HG03103 (cell line): ENCODE results near the gene SLC4A1AP.
"Not testable (repeated sequence)": the region's sequence is repeated elsewhere in the genome, so short reads cannot be mapped to it uniquely, and the experiment has no call there.

Experiments
- ATAC-seq: cut with Tn5 transposase; IDR thresholded peaks from one replicate; pipeline ENCODE4 v1.9.1; 2021; ENCODE audit warnings: low read depth; ENCODE audit not compliant: unreplicated experiment

SLC4A1AP gene, protein sequence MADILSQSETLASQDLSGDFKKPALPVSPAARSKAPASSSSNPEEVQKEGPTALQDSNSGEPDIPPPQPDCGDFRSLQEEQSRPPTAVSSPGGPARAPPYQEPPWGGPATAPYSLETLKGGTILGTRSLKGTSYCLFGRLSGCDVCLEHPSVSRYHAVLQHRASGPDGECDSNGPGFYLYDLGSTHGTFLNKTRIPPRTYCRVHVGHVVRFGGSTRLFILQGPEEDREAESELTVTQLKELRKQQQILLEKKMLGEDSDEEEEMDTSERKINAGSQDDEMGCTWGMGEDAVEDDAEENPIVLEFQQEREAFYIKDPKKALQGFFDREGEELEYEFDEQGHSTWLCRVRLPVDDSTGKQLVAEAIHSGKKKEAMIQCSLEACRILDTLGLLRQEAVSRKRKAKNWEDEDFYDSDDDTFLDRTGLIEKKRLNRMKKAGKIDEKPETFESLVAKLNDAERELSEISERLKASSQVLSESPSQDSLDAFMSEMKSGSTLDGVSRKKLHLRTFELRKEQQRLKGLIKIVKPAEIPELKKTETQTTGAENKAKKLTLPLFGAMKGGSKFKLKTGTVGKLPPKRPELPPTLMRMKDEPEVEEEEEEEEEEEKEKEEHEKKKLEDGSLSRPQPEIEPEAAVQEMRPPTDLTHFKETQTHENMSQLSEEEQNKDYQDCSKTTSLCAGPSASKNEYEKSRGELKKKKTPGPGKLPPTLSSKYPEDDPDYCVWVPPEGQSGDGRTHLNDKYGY

DNA sequence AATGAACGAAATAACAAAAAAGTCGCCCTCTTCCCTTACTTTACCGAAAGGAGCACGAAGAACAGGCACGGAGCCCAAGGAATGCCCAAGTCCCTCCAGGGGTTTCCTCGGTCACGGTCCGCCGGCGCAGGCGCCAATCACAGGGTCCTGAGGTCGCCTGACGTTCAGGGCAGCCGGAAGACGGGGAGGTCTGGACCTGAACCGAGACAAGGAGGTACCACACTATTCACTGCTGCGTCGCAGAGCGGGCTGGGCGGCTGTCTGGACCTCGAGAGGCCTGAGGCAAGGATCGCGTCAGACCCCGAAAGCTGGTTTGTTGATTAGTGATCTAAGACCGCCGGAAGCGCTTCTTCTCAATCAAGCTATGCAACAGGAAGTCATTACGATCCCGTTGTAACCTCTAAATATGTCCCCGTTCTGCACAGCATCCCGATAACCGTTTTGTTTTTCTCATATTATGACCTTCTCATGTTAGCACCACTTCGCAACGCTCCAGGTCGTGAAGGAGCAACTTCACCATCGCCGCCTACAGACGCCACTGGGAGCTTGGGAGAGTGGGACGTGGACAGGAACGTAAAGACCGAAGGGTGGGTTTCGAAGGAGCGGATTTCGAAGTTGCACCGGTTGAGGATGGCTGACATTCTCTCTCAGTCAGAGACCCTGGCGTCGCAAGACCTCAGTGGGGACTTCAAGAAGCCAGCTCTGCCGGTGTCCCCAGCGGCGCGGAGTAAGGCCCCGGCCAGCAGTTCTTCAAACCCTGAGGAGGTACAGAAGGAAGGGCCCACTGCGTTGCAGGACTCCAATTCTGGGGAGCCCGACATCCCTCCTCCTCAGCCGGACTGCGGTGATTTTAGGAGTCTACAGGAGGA, at the start of gene SLC4A1AP, which contains the start of gene SUPT7L:
TSS of gene SLC4A1AP (plus strand) at position 605 of the 869 bp plus-strand sequence. CDS start at position 631, 26 bp downstream.
TSS of gene SUPT7L (minus strand) at position 330 of the 869 bp plus-strand sequence. CDS start 1,422 bp downstream, outside the sequence.
- ATAC-seq = peak; percentile 43

DNA sequence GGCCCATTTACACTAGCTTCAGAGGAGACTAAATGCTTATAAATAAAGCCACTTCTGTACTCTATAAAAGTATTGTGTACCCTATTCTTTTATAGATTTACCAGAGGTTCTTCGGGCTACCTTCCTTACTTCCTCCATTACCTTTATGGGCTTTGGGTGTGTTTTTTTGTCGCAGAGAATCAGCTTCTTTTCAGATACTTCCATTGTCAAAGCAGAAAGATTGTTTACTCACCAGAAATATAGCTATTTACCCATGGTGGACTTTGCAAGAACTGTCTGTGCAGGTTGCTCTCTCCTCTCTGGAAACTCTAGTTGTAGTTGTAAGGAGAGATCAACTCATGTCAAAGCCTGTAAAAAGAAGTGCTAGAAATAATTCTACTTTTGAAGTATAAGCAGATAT, 49.7 kb upstream of the SLC4A1AP start:
- no peak for ATAC-seq

- no peak for ATAC-seq
These were observed 48.4 kb upstream of the SLC4A1AP start for GRCh38 chr2:27615316-27615715.

DNA sequence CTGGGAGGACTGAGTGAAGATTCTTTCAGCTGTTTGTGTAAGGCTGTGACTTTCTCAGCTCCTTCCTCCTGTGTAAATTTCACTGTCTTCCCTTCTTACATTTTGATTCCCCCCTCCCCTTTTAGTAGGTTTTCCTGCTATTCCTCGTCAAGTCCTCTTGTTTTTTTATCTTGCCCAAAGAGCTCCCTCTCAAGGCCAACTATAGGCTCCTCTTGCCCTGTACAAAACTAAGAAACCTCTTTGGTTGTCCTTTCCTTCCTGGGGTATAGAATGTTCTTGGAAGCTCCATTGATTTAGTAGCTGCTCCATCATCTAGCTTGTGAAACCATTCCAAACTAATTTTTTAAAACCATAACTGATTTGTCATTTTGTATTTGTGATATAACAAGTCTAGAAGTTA, 42.2 kb upstream of the SLC4A1AP start:
- ATAC-seq = no peak

DNA sequence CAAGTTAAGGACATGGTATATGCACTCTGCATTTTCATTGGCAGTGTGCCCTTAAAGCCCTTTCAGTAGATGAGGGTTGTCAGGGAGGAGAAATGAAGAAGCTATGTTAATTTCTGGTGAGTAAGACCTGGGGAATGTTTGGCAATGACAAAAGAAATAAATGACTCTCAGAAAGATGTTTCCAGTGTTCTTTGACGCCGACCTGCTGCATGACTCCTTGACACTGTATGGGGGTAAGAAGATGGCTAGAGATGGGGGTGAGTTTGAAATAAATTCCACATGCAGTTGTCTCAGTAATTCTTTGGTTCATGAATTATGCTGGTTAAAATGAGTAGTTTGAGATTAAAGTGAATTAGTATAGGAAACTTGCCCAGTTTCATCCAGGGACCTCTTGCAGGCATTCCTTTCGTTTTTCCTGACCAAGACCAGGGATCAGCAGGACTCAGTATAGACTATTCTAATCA, 40.7 kb upstream of the SLC4A1AP start:
- no peak for ATAC-seq

- ATAC-seq = no peak
These were observed 38.7 kb upstream of the SLC4A1AP start for GRCh38 chr2:27624943-27625342.

- ATAC-seq = not testable (repeated sequence)
These were observed 37.4 kb upstream of the SLC4A1AP start for GRCh38 chr2:27626323-27626722.

GRCh38 chr2:27626921-27627320, 36.8 kb upstream of the SLC4A1AP start:
- not testable (repeated sequence) for ATAC-seq

- no peak for ATAC-seq
These were observed 35.5 kb upstream of the SLC4A1AP start for GRCh38 chr2:27627963-27628766.

GRCh38 chr2:27628767-27629709, 34.7 kb upstream of the SLC4A1AP start, which contains the start of the genes CCDC121 and GPN1:
TSS of gene CCDC121 (minus strand) at chr2:27629012. CDS start at chr2:27627799, 1,213 bp downstream.
TSS of gene GPN1 (plus strand) at chr2:27629050. CDS start at chr2:27629059, 9 bp downstream.
- ATAC-seq = peak; percentile 96

GRCh38 chr2:27630257-27630656, 33.4 kb upstream of the SLC4A1AP start:
- ATAC-seq = not testable (repeated sequence)

GRCh38 chr2:27634291-27634690, 29.4 kb upstream of the SLC4A1AP start:
- ATAC-seq = no peak

DNA sequence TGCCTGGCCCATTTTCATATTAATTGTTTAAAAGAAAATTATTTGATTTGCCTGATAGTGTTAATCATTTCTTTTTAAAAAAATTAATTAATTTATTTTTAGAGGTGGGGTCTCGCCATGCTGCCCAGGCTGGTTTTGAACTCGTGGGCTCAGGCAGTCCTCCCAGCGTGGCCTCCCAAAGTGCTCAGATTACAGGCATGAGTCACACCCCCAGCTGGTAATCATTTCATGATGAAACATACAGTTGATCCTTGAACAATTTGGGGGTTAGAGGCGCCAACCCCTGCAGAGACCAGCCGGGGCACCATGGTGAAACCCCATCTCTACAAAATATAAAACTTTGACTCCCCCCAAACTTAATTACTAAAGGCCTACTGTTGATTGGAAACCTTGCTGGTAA, 26.9 kb upstream of the SLC4A1AP start:
- ATAC-seq = no peak

- ATAC-seq = no peak
These were observed 25.6 kb upstream of the SLC4A1AP start for GRCh38 chr2:27638037-27638637.

GRCh38 chr2:27638709-27639108, 25.0 kb upstream of the SLC4A1AP start:
- no peak for ATAC-seq

GRCh38 chr2:27640722-27641245, 22.9 kb upstream of the SLC4A1AP start:
- no peak for ATAC-seq

DNA sequence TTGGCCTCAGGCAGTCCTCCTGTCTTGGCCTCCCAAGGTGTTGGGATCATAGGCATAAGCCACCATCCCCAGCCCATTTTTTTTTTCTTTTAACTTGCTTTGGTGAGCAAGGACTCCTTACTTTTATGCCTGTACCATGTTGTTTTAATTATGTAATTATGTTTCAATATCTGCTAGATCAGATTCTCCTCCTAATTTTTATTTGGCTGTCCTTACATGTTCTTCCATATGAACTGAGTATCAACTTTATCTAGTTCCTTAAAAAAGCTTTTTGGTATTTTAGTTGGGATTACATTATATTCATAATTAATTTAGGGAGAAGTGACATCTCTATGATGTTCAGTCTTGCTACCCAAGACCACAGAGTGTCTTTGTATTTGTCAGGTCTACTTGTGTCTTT, 18.5 kb upstream of the SLC4A1AP start:
- no peak for ATAC-seq

DNA sequence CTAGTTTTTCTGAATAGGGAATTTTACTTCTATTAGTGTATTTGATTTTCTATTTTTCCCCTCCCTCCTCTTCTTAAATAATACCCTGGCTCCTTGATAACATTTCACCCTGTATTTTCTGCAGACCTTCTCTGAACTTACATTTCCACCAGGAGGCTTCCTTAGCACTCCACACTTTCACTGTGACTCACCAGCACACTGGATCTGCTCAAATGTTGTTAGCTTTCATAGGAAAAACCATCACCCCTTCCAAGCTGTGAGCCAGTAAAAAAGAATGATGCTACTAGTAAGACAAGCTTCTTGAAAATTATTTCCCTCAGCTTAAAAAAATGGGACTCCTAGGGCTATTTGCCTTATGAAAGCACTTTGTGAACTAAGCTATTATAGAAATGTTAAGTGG, 16.4 kb upstream of the SLC4A1AP start:
- no peak for ATAC-seq
